Colon (tissue), 2 donors: ENCODE measurements around the gene LAMP1.
"Not testable (repeated sequence)": the region's sequence is repeated elsewhere in the genome, so short reads cannot be mapped to it uniquely, and the experiment has no call there.

ENCODE experiments used
- FAIRE-seq: peaks from 2 replicates; lab custom pipeline; 2012; peaks lifted over from hg19 to GRCh38; lab: Jason Lieb, UNC
- donor health status: control.
- donor health status: control.

LAMP1 gene

GRCh38 chr13:113327766-113328471, 30.9 kb downstream of the LAMP1 start:
- no peak for FAIRE-seq

GRCh38 chr13:113328851-113329250, 31.8 kb downstream of the LAMP1 start:
- FAIRE-seq = no peak

DNA sequence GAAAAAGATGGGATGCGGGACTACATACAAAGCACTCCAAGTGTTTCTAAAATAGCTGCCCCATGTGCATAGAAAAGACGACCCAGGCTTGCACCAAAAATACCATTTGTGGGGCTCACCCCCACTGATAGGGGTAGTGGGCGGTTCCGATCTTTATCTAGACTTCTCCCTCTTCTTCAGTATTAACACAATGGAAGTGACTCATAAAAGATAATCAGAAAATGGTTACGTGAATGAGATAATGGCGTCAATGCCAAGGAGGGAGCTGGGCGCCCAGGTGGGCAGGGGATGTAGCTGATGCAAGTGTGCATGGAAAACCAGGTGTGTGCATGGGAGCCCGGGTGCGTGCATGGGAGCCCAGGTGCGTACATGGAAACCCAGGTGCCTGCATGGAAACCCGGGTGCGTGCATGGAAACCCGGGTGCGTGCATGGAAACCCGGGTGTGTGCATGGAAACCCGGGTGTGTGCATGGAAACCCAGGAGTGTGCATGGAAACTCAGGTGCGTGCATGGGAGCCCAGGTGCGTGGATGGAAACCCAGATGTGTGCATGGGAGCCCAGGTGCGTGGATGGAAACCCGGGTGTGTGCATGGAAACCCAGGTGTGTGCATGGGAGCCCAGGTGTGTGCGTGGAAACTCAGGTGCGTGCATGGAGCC, 32.7 kb downstream of the LAMP1 start:
- FAIRE-seq = no peak

DNA sequence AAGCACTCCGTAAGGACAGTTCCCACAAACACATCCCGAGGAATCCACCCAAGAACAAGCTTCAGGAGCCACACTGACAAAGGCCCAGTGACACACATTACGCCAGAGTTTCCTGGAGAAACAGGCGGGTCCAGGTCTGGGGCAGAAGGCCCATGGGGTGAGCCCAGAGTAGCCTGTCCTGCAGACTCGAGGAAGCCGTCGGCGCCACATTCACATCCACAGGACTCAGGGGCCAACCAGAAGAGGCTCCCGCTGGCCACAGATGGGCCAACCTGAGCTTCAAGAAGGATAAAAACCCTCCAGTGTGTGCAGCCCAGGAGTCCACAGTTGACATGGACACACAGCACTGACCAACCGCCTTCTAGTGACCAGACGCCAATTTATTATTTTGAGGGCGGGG, 35.6 kb downstream of the LAMP1 start:
- FAIRE-seq = no peak

- no peak for FAIRE-seq
Observed at GRCh38 chr13:113333076-113333475, 36.0 kb downstream of the LAMP1 start.

- FAIRE-seq = no peak
Observed at GRCh38 chr13:113337556-113337955, 40.5 kb downstream of the LAMP1 start.

DNA sequence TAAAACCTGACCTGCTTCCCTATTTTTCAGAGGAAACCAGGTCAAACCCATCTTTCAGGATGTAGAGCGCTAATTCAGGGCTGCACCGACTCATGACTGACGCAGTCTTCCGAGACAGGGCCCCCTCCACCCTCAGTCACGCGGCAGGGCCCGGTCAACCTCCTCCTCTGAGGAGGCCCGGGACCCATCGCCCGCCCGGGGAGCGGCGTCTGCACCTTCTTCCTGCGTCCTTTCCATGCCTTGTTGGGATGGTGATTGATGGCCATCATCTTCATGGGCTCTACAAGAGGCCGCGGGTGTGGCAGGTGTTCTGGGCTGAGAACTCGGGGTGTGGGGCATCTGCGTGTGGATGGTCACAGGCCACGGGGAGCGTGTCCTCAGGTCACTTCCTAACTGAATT, 40.9 kb downstream of the LAMP1 start:
- FAIRE-seq = no peak

DNA sequence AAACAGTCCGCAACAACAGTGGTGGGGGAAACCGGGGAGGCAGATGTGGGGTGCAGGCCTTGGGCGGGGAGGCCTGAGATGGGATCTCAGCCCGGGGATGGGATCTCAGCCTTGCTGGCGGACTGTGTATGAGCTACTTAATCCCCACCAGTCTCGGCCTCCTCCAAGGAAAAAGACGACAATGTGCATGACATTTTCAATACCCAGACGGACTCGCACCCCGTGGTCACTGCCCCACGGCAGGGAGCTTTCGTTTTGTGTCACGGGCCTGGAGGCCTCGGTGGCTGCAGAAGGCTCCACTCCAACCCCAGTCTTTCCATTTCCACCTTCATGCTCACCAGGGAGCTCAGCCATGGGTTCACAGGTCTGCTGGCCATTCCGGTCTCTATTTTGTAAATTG, 41.4 kb downstream of the LAMP1 start:
- no peak for FAIRE-seq

- FAIRE-seq = no peak
Observed at GRCh38 chr13:113342820-113343691, 46.0 kb downstream of the LAMP1 start.

DNA sequence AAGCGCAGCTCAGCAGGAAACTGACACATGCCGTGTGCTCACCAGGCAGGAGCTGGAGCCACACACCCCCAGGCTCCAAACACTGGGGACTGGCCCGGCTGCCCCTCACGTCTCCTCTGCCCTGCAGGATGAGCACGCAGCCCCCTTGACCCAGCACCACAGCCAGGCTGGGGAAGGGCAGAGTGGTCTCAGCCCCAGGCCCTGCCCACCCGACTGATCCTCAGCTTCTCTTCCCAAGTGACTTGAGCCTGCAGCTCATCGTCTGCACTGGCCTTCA, 46.6 kb downstream of the LAMP1 start:
- FAIRE-seq = no peak

DNA sequence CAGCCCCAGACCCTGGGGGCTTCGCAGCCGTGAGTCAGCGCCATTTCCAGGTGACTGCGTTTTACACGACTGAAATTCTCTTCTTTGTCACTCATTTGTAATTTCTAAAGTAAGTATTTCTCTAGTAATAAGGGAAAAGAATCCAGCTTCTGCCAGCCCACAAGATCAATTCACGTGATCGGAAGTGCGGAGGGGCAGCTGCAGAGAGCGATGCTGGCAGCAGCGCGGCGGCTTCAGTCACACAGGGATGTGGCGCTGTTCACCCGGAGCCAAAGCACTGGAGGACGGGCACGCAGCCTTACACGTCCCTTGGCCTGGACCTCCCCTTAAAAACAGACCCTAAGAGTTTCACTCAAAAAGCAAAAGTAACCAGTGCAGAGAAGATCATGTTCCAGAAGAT, 48.4 kb downstream of the LAMP1 start:
- no peak for FAIRE-seq

DNA sequence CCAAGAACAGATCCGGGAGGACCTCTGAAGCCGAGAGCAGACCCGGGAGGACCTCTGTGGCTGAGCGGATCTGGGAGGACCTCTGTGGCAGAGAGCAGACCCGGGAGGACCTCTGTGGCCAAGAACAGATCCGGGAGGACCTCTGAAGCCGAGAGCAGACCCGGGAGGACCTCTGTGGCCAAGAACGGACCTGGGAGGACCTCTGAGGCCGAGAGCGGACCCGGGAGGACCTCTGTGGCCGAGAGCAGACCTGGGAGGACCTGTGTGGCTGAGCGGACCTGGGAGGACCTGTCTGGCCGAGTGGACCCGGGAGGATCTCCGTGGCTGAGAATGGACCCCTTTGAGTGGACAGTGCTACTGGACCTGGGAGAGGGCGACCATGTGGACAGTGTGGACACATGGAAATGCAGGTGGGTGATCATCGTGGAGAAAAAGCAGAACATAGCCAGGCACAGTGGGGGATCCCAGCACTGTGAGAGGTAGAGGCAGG, 50.7 kb downstream of the LAMP1 start:
- not testable (repeated sequence) for FAIRE-seq

GRCh38 chr13:113348591-113348990, 51.6 kb downstream of the LAMP1 start:
- no peak for FAIRE-seq

- FAIRE-seq = no peak
Observed at GRCh38 chr13:113349050-113349449, 52.0 kb downstream of the LAMP1 start.

DNA sequence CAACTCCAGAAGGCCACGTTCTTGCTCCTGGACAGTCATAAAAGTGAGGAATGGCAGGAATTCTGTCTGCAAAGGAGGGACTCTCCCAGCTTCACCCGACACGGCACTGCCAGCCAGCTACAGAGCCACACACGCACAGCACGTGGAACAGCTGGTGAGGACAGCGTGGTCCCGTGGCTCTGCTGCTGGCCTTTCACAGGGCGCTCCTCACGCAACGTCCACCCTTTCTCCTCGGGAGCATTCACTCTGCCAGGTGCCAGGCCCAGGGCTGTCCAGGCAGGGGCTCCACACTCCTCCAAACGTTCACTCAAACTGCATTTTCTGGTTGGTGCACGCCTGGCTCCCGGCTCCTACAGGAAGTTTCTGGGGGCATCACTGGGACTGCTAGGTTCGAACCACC, 52.5 kb downstream of the LAMP1 start:
- no peak for FAIRE-seq

- FAIRE-seq = no peak
Observed at GRCh38 chr13:113350065-113350937, 53.3 kb downstream of the LAMP1 start.

- FAIRE-seq = no peak
Observed at GRCh38 chr13:113350938-113351335, 53.9 kb downstream of the LAMP1 start.

DNA sequence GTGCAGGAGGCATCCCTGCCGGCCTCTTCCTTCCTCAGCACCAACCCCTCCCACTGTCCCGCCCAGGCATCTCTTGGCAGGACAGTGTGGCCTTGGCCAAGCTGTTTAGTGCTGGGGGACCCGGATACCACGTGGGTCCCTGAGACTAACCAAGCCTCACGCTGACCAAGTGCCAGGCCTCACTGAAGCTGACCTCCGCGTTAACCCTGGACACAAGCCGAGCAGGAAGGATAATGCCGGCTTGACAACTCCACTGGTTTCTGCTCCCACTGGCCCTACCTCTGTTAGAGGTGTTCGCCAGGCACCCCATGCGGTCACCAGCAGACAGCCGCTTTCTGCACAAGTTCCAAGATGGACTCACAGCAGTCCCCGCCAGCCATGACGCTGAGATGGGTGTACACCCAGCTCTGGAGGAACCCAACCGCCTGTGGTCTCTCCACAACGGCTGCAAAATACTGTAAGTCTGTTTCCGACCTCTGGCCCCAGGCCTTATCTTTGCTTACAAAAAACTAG, 54.5 kb downstream of the LAMP1 start:
- no peak for FAIRE-seq

- no peak for FAIRE-seq
Observed at GRCh38 chr13:113353254-113353653, 56.2 kb downstream of the LAMP1 start.

DNA sequence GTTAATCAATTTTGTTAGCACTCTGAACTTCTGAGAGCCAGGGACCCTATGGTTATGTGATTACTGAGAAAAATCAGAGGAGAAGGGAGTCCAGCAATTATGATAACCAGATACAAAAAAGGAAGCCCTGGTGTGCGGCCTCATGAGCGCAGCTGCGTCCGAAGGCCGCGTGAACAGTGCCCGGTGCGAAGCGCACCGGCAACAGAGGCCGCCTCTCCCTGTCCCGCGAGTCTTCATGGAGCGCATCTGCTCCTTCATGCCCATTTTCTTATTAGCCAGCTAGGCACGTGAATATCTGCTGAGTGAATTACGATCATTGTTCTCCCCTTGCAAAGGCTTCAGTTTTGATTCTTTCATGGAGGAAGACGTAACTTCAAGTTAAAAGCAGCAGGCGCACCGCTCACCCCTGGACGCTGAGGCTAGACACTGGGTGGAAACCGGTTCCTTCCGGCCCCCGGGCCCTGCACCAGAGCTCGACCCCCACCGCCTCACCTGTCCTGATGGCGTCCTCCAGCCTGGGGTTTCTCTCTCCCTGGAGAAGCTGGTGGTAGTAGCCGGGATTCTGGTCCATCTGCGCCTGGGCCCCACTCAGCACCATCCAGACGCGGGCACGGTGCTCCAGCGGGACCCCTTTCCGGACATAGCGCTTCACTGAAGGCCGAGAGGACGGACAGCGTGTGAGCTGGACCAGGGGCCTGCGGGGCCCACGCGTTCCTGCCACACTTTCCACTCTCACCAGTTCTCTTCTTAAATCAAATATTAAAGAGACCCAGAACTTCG, 58.0 kb downstream of the LAMP1 start:
- no peak for FAIRE-seq

DNA sequence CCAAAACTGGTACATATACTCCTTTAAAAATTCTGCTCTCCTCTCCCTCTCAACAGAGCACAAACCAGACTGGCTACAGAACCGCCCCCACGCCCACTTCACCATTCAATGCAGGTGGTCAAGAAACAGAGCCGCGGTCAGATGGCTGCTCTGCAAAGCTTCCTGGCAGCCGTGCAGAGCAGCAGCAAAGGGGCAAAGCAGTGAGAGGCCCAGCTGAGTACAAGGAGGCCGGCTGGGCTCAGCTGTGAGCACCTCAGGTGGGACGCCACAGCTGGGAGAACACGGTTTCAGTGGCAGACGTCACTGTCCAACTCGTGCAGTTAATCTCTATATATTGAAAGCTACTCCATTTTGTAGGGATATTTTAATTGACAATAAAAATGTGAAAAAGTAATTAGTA, 58.6 kb downstream of the LAMP1 start:
- no peak for FAIRE-seq
